ENCODE results near the gene ACVR1.
"Not testable (repeated sequence)": the region's sequence is repeated elsewhere in the genome, so short reads cannot be mapped to it uniquely, and the experiment has no call there.

The ACVR1 gene

GRCh38 chr2:157771234-157771633 lies 104.9 kb downstream of the ACVR1 start:
- FAIRE-seq = no peak
- no peak for DNase-seq (ENCODE audit: insufficient read length, low spot score)

GRCh38 chr2:157769856-157770255 lies 106.3 kb downstream of the ACVR1 start:
- FAIRE-seq (no peak), DNase-seq (ENCODE audit: insufficient read length, low spot score) (no peak)

- FAIRE-seq = no peak
These were observed 111.7 kb downstream of the ACVR1 start for GRCh38 chr2:157764386-157764785.

GRCh38 chr2:157761520-157761919 lies 114.6 kb downstream of the ACVR1 start:
- FAIRE-seq (no peak), DNase-seq (ENCODE audit: insufficient read length, low spot score) (no peak)

More at GRCh38 chr2:157764386-157764785, 111.7 kb downstream of the ACVR1 start:
- DNase-seq (ENCODE audit: insufficient read length, low spot score) = no peak

GRCh38 chr2:157760949-157761348 lies 115.2 kb downstream of the ACVR1 start:
- DNase-seq (ENCODE audit: insufficient read length, low spot score) (no peak), FAIRE-seq (no peak)

GRCh38 chr2:157759855-157760254 lies 116.3 kb downstream of the ACVR1 start:
- FAIRE-seq = no peak
- no peak for DNase-seq (ENCODE audit: insufficient read length, low spot score)

GRCh38 chr2:157758586-157758985 lies 117.5 kb downstream of the ACVR1 start:
- FAIRE-seq (no peak), DNase-seq (ENCODE audit: insufficient read length, low spot score) (no peak)

GRCh38 chr2:157757500-157757899 lies 118.6 kb downstream of the ACVR1 start:
- FAIRE-seq = no peak
- DNase-seq (ENCODE audit: insufficient read length, low spot score) = no peak

- DNase-seq (ENCODE audit: insufficient read length, low spot score); FAIRE-seq: not testable (repeated sequence)
These were observed 119.7 kb downstream of the ACVR1 start for GRCh38 chr2:157756447-157756846.

- DNase-seq (ENCODE audit: insufficient read length, low spot score) = no peak
- no peak for FAIRE-seq
These were observed 124.6 kb downstream of the ACVR1 start for GRCh38 chr2:157751462-157752058.

- FAIRE-seq (no peak), DNase-seq (ENCODE audit: insufficient read length, low spot score) (no peak)
These were observed 126.4 kb downstream of the ACVR1 start for GRCh38 chr2:157749684-157750083.

GRCh38 chr2:157748371-157749142 lies 127.6 kb downstream of the ACVR1 start:
- FAIRE-seq = no peak
- no peak for DNase-seq (ENCODE audit: insufficient read length, low spot score)

- DNase-seq (ENCODE audit: insufficient read length, low spot score) = no peak
- no peak for FAIRE-seq
These were observed 128.3 kb downstream of the ACVR1 start for GRCh38 chr2:157747695-157748370.

GRCh38 chr2:157747280-157747679 lies 128.8 kb downstream of the ACVR1 start:
- FAIRE-seq (no peak), DNase-seq (ENCODE audit: insufficient read length, low spot score) (no peak)

GRCh38 chr2:157746234-157746950 lies 129.7 kb downstream of the ACVR1 start:
- DNase-seq (ENCODE audit: insufficient read length, low spot score) (no peak), FAIRE-seq (no peak)

- DNase-seq (ENCODE audit: insufficient read length, low spot score) = no peak
These were observed 131.5 kb downstream of the ACVR1 start for GRCh38 chr2:157744571-157745076.

GRCh38 chr2:157743051-157743450 lies 133.1 kb downstream of the ACVR1 start:
- FAIRE-seq (no peak), DNase-seq (ENCODE audit: insufficient read length, low spot score) (no peak)

More at GRCh38 chr2:157744571-157745076, 131.5 kb downstream of the ACVR1 start:
- no peak for FAIRE-seq

GRCh38 chr2:157741819-157742484 lies 134.2 kb downstream of the ACVR1 start:
- FAIRE-seq = no peak
- no peak for DNase-seq (ENCODE audit: insufficient read length, low spot score)

- DNase-seq (ENCODE audit: insufficient read length, low spot score) = no peak
- no peak for FAIRE-seq
These were observed 138.5 kb downstream of the ACVR1 start for GRCh38 chr2:157737656-157738055.

GRCh38 chr2:157735532-157735931 lies 140.6 kb downstream of the ACVR1 start:
- FAIRE-seq = no peak

More at GRCh38 chr2:157735532-157735931, 140.6 kb downstream of the ACVR1 start:
- DNase-seq (ENCODE audit: insufficient read length, low spot score) = no peak

All from HTR-8/SVneo (cell line).